H1 (cell line): ENCODE data around the gene FAM47C. TPM values are rescaled to one million over a fixed set of nuclear protein-coding genes. Genes with fewer than 3 reads are reported as not detected.

Experiments used
- CTCF ChIA-PET: fragments of 300-600 bp; sonication (Branson Sonifier 250); formaldehyde crosslinking; loops from one replicate; lab custom pipeline; 2021; ENCODE audit not compliant: partially characterized antibody; lab: Charles Lee
- POLR2A ChIA-PET: fragments of 300-600 bp; sonication (Branson Sonifier 250); formaldehyde crosslinking; loops from one replicate; lab custom pipeline; 2021; ENCODE audit warnings: inconsistent platforms; ENCODE audit not compliant: partially characterized antibody; lab: Charles Lee
- DNase-seq, 2 experiments: peaks; one replicate each; pipeline versions ENCODE4 v3.0.0 to v3.0.0-alpha.2; 2010 to 2022; ENCODE audit warnings: low spot score in 2 of 2, low read depth in 1 of 2, mixed read lengths in 1 of 2
- FAIRE-seq: peaks from 2 replicates; lab custom pipeline; 2011; peaks lifted over from hg19 to GRCh38; lab: Jason Lieb, UNC
- H2AFZ ChIP-seq: 2 replicates; pipeline ENCODE4 v1.8.1; 2012; ENCODE audit warnings: low read length, inconsistent platforms
- H2AK5ac ChIP-seq: 2 replicates; pipeline ENCODE4 v1.6.1; 2013; ENCODE audit warnings: low read depth, low read length
- H2BK120ac ChIP-seq: replicated peaks from 2 replicates; pipeline ENCODE3; 2013; ENCODE audit warnings: low read depth, low read length, inconsistent platforms
- H2BK12ac ChIP-seq: 2 replicates; pipeline ENCODE4 v1.6.1; 2013; ENCODE audit warnings: low read depth, low read length
- H2BK15ac ChIP-seq: 2 replicates; pipeline ENCODE4 v1.6.1; 2013; ENCODE audit warnings: low read length
- H2BK20ac ChIP-seq: 2 replicates; pipeline ENCODE4 v1.6.1; 2013; ENCODE audit warnings: low read length
- H2BK5ac ChIP-seq: 2 replicates; pipeline ENCODE4 v1.6.1; 2013; ENCODE audit warnings: low read depth, low read length
- H3K14ac ChIP-seq: 2 replicates; pipeline ENCODE4 v1.6.1; 2013; ENCODE audit warnings: inconsistent platforms; ENCODE audit not compliant: insufficient read length
- H3K18ac ChIP-seq: 2 replicates; pipeline ENCODE4 v1.6.1; 2013; ENCODE audit warnings: low read length; ENCODE audit errors: extremely low read depth
- H3K23ac ChIP-seq: 2 replicates; pipeline ENCODE4 v1.6.1; 2013; ENCODE audit warnings: inconsistent platforms; ENCODE audit not compliant: insufficient read length
- H3K23me2 ChIP-seq: 2 replicates; pipeline ENCODE4 v1.6.1; 2013; ENCODE audit warnings: low read depth, low read length
- H3K27ac ChIP-seq: 2 replicates; pipeline ENCODE4 v1.6.1; 2011; ENCODE audit warnings: low read depth, low read length, inconsistent platforms
- H3K27me3 ChIP-seq, 4 experiments: replicated peaks in 1 of 4; 1 replicate in 1 of 4; 2 replicates in 3 of 4; pipeline versions ENCODE4 v1.6.1 to v1.8.1; 2011 to 2013; ENCODE audit warnings: low read length in 3 of 4, mild to moderate bottlenecking in 3 of 4, inconsistent platforms in 2 of 4, mixed read lengths in 2 of 4, moderate library complexity in 1 of 4; ENCODE audit not compliant: control insufficient read depth in 3 of 4, insufficient read depth in 3 of 4; ENCODE audit errors: extremely low read depth in 1 of 4
- H3K36me3 ChIP-seq, 4 experiments: 2 replicates each; pipeline versions ENCODE4 v1.6.1 to v1.8.1; 2011 to 2013; ENCODE audit warnings: mild to moderate bottlenecking in 4 of 4, low read length in 3 of 4, moderate library complexity in 2 of 4, control low read depth in 1 of 4, inconsistent platforms in 1 of 4; ENCODE audit not compliant: insufficient read depth in 4 of 4, control insufficient read depth in 2 of 4
- H3K4ac ChIP-seq: replicated peaks from 2 replicates; pipeline ENCODE3; 2013; ENCODE audit warnings: low read length, low read depth, mixed read lengths, inconsistent platforms; ENCODE audit not compliant: insufficient read length
- H3K4me1 ChIP-seq, 4 experiments: replicated peaks in 1 of 4; 1 replicate in 1 of 4; 2 replicates in 3 of 4; pipeline versions ENCODE4 v1.6.1 to v1.8.1; 2011 to 2013; ENCODE audit warnings: low read length in 3 of 4, inconsistent platforms in 2 of 4, mixed read lengths in 1 of 4; ENCODE audit not compliant: insufficient read depth in 4 of 4, control insufficient read depth in 3 of 4
- H3K4me2 ChIP-seq, 2 experiments: 2 replicates each; pipeline versions ENCODE4 v1.6.1 to v1.8.1; 2011 to 2013; ENCODE audit warnings: low read depth in 2 of 2, low read length in 2 of 2, control low read depth in 1 of 2, inconsistent platforms in 1 of 2, mild to moderate bottlenecking in 1 of 2; ENCODE audit not compliant: insufficient read depth in 1 of 2
- H3K4me3 ChIP-seq, 4 experiments: fragments of 200-600, 300-600 bp in 1 of 4; sonication (generic), shearing (Covaris generic), sonication (Bioruptor Twin) in 1 of 4; 2 replicates each; pipeline versions ENCODE4 v1.5.1 to v1.8.1; 2011 to 2016; ENCODE audit warnings: low read length in 4 of 4, low read depth in 3 of 4, control low read depth in 2 of 4, inconsistent platforms in 2 of 4, mild to moderate bottlenecking in 2 of 4, mixed read lengths in 1 of 4, moderate library complexity in 1 of 4; ENCODE audit not compliant: insufficient read depth in 2 of 4; ENCODE audit errors: extremely low read depth in 1 of 4
- H3K56ac ChIP-seq: replicated peaks from 2 replicates; pipeline ENCODE3; 2013; ENCODE audit warnings: low read depth, mild to moderate bottlenecking, mixed read lengths, low read length, inconsistent platforms; ENCODE audit not compliant: insufficient read length
- H3K79me1 ChIP-seq: 2 replicates; pipeline ENCODE4 v1.6.1; 2013; ENCODE audit warnings: low read depth, low read length, control low read depth
- H3K79me2 ChIP-seq, 2 experiments: 2 replicates each; pipeline versions ENCODE4 v1.6.1 to v1.8.1; 2012 to 2013; ENCODE audit warnings: low read length in 2 of 2, mild to moderate bottlenecking in 2 of 2, inconsistent platforms in 1 of 2; ENCODE audit not compliant: insufficient read depth in 2 of 2, control insufficient read depth in 1 of 2
- H3K9ac ChIP-seq, 4 experiments: replicated peaks in 1 of 4; 1 replicate in 1 of 4; 2 replicates in 3 of 4; pipeline versions ENCODE4 v1.6.1 to v1.8.1; 2011 to 2013; ENCODE audit warnings: low read depth in 3 of 4, low read length in 3 of 4, control low read depth in 2 of 4, mild to moderate bottlenecking in 2 of 4, moderate library complexity in 2 of 4, inconsistent platforms in 1 of 4; ENCODE audit errors: extremely low read depth in 1 of 4
- H3K9me3 ChIP-seq, 2 experiments: 2 replicates each; pipeline versions ENCODE4 v1.6.1 to v1.8.1; 2012 to 2013; ENCODE audit warnings: mild to moderate bottlenecking in 2 of 2, moderate library complexity in 2 of 2, control low read depth in 1 of 2, inconsistent platforms in 1 of 2, low read depth in 1 of 2, low read length in 1 of 2, mixed read lengths in 1 of 2; ENCODE audit not compliant: insufficient read depth in 2 of 2
- H4K20me1 ChIP-seq, 2 experiments: replicated peaks in 1 of 2; 2 replicates each; pipeline versions ENCODE3 to v1.8.1; 2011 to 2013; ENCODE audit warnings: inconsistent platforms in 2 of 2, low read length in 2 of 2, mild to moderate bottlenecking in 1 of 2; ENCODE audit not compliant: insufficient read depth in 2 of 2, control insufficient read depth in 1 of 2
- H4K5ac ChIP-seq: 2 replicates; pipeline ENCODE4 v1.6.1; 2013; ENCODE audit warnings: low read length, low read depth, mixed read lengths, inconsistent platforms; ENCODE audit not compliant: insufficient read length
- H4K8ac ChIP-seq: 2 replicates; pipeline ENCODE4 v1.8.0; 2013; ENCODE audit warnings: mild to moderate bottlenecking, moderate library complexity, low read length, inconsistent platforms; ENCODE audit not compliant: insufficient read depth; ENCODE audit errors: extremely low read depth
- H4K91ac ChIP-seq: replicated peaks from 2 replicates; pipeline ENCODE3; 2013; ENCODE audit warnings: low read length, mixed read lengths, inconsistent platforms; ENCODE audit not compliant: insufficient read length
- SRF ChIP-seq: IDR thresholded peaks from 2 replicates; pipeline ENCODE4 v1.6.1; 2011; ENCODE audit warnings: mild to moderate bottlenecking, low read depth, low read length, moderate library complexity
- TEAD4 ChIP-seq: IDR thresholded peaks from 2 replicates; pipeline ENCODE4 v1.6.1; 2012; ENCODE audit warnings: low read depth, low read length, inconsistent platforms, mixed read lengths
- WGBS, 2 experiments: shearing (Covaris generic) in 1 of 2; methylation state at CpG; one replicate each; pipeline versions ENCODE4 v1.1.6 to v1.1.7; 2013 to 2015; ENCODE audit warnings: low lambda C conversion rate in 2 of 2, mixed read lengths in 2 of 2, inconsistent platforms in 1 of 2, low coverage in 1 of 2, missing lambda C conversion rate in 1 of 2; ENCODE audit not compliant: insufficient replicate concordance in 2 of 2, insufficient coverage in 1 of 2, insufficient read length in 1 of 2; ENCODE audit errors: extremely low coverage in 1 of 2, missing lambda C conversion rate in 1 of 2; 5-methylcytosine and 5-hydroxymethylcytosine counted together
- polyA plus RNA-seq, 7 experiments: library from polyadenylated mRNA; depleted of rRNA in 3 of 7; stranded (reverse) in 5 of 7; unstranded in 2 of 7; fragments of >200 nt in 5 of 7; fragments of 200-250 nt in 2 of 7; gene quantifications; 1 replicate in 5 of 7; 2 replicates in 1 of 7; 4 replicates in 1 of 7; pipeline versions ENCODE4 v1.2.1 to v1.2.3, GENCODE V29; 2011 to 2013; ENCODE audit warnings: missing spikeins in 2 of 7, mixed read lengths in 2 of 7
- total RNA-seq: library from RNA; stranded (reverse); fragmentation: NEBNext Ultra II Directional; extraction: Animal tissue kit (Norgen Biotek cat#: 25700); gene quantifications from 2 replicates; pipeline ENCODE4 v1.2.1, GENCODE V29; 2021
- TF ChIP-seq, protein P1 (sequence below), 3 experiments: IDR thresholded peaks; 1 replicate in 2 of 3; 2 replicates in 1 of 3; pipeline versions ENCODE4 v1.5.1 to v1.6.1; 2011; ENCODE audit warnings: low read length in 3 of 3, mild to moderate bottlenecking in 3 of 3, inconsistent platforms in 2 of 3, low read depth in 1 of 3, moderate library complexity in 1 of 3; ENCODE audit not compliant: insufficient read depth in 1 of 3; ENCODE audit errors: control extremely low read depth in 1 of 3

Gene FAM47C
- total and polyA plus RNA-seq, 2 of the 8 experiments (the other 6 are each of a cell fraction or from before 2014, with no cell fraction given), result not detected

DNA sequence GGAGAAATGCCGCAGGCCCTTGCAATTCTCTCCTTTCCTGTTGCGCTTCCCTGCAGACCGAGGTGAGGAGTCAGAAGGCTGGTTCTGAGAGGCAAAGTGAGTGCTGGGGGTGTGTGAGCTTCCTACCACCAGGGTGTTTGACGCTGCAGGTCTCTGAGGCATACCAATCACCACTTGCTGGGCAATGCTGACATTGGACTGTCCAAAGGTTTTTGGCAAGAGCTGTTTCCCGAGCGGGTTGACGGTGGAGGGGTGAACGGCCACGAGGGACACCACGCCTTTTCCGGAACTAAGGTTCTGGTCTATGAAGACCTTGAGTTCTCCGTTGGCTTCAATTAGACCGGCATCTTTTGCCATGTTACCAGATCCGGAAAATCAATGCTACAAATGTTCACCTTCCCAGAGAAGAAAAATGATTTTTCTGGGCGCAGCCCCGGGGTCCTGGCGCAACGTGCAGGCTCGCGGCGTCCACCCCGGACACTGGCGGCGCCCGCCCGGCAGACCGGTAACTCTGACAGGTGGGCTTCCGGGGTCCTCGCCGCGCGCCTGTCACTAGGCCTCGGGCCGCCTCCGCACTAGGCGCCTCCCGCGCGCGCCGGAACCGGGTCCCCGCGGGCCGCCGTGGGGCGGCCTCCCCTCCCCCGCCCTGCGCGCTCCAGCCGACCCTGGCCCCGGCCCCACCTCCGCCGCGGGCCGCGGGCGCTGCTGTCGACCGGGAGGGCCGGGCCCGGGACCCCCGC is 44.9 kb upstream of the FAM47C start:
- Histone ChIP-seq H4K5ac (no peak overlapping the region), H3K4me1 (no peaks in the 10 kb centered on the region; a peak in 1 of 7 replicates), H3K4me3 (peak overlapping the region in 3 of 4 experiments; percentile 19 to 53 (median 35); a peak in 6 of 8 replicates), H3K36me3 (no peaks in the 10 kb centered on the region), H3K27me3 (peaks cover 0 to 10% (median 3%) of the 10 kb centered on the region in 4 experiments; a peak in 3 of 7 replicates), H2BK15ac (no peak overlapping the region), H4K91ac (no peak overlapping the region), H3K14ac (no peak overlapping the region), H3K79me2 (no peaks in the 10 kb centered on the region), H3K79me1 (no peaks in the 10 kb centered on the region), H3K4me2 (peak overlapping the region; percentile 54 to 69), H3K23me2 (peaks cover 3% of the 10 kb centered on the region; the same call in 1 of the 2 replicates), H4K8ac (no peak overlapping the region), H2BK12ac (no peak overlapping the region), H3K9ac (no peak overlapping the region), H3K23ac (no peak overlapping the region), H3K4ac (no peak overlapping the region), H2BK20ac (no peak overlapping the region), H3K27ac (no peak overlapping the region), H2BK120ac (no peak overlapping the region), H2AK5ac (no peak overlapping the region), H3K9me3 (no peaks in the 10 kb centered on the region), H4K20me1 (no peaks in the 10 kb centered on the region), H3K18ac (no peak overlapping the region), H2AFZ (no peak overlapping the region), H2BK5ac (no peak overlapping the region), H3K56ac (no peak overlapping the region)
- TF ChIP-seq, protein P1, sequence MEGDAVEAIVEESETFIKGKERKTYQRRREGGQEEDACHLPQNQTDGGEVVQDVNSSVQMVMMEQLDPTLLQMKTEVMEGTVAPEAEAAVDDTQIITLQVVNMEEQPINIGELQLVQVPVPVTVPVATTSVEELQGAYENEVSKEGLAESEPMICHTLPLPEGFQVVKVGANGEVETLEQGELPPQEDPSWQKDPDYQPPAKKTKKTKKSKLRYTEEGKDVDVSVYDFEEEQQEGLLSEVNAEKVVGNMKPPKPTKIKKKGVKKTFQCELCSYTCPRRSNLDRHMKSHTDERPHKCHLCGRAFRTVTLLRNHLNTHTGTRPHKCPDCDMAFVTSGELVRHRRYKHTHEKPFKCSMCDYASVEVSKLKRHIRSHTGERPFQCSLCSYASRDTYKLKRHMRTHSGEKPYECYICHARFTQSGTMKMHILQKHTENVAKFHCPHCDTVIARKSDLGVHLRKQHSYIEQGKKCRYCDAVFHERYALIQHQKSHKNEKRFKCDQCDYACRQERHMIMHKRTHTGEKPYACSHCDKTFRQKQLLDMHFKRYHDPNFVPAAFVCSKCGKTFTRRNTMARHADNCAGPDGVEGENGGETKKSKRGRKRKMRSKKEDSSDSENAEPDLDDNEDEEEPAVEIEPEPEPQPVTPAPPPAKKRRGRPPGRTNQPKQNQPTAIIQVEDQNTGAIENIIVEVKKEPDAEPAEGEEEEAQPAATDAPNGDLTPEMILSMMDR (IDR thresholded peaks at IDR 0.05; ENCODE audit: control extremely low read depth in 1 of 3, insufficient read depth in 1 of 3, low read depth in 1 of 3, low read length in 3 of 3), result peak in 1 of 3 experiments; percentile 7; a peak in 1 of 4 replicates
- no peak for TF ChIP-seq SRF
- TF ChIP-seq TEAD4, result no peak
- DNase-seq (peak in 1 of 2 experiments; percentile 45), FAIRE-seq (no peak)
- WGBS, 2 experiments, result 17% methylated on average over 10 of the region's 63 CpGs; no CpG with 5 or more reads in 1 of the 2 experiments
- CTCF ChIA-PET, result interaction anchor here (1.9 kb wide), 1 partner anchor 12 kb away, joined by 6 read pairs; no protein-coding TSS in a partner anchor
- POLR2A ChIA-PET, result no interaction called here
